ENCODE results near the gene GNAI3. TPM values are rescaled to one million over a fixed set of nuclear protein-coding genes. Genes with fewer than 3 reads are reported as not detected.

Gene GNAI3
- total RNA-seq, 1 experiment from 2014 or later = 9.9 TPM

GRCh38 chr1:109616391-109616790 is 68.0 kb downstream of the GNAI3 start:
- Histone ChIP-seq H3K56ac (ENCODE audit: insufficient read length, low read depth, low read length) (no peak overlapping the region), H3K4me1 (ENCODE audit: insufficient read depth, low read length) (no peaks in the 10 kb centered on the region; the same call in 1 of the 2 replicates), H3K9me3 (ENCODE audit: control insufficient read depth, low read depth, low read length) (no peaks in the 10 kb centered on the region), H2BK15ac (ENCODE audit: low read depth, low read length) (no peak overlapping the region), H3K4me2 (ENCODE audit: insufficient read depth, insufficient read length, low read length) (no peak overlapping the region), H2BK120ac (ENCODE audit: low read depth, low read length, poor library complexity, severe bottlenecking) (no peak overlapping the region), H3K9ac (ENCODE audit: extremely low read depth, insufficient read length, low read length) (no peak overlapping the region), H2BK20ac (ENCODE audit: low read depth, low read length, poor library complexity, severe bottlenecking) (no peak overlapping the region), H4K5ac (ENCODE audit: insufficient read length, low read depth, low read length) (no peak overlapping the region), H4K20me1 (ENCODE audit: control insufficient read depth, insufficient read depth, insufficient read length) (peaks cover 1% of the 10 kb centered on the region), H3T11ph (ENCODE audit: low read length) (no peak overlapping the region), H4K91ac (ENCODE audit: insufficient read length, low read depth, low read length) (no peak overlapping the region), H2AFZ (ENCODE audit: low read length) (no peak overlapping the region), H3K14ac (ENCODE audit: insufficient read depth, low read length) (no peak overlapping the region), H3K27me3 (ENCODE audit: insufficient read depth, low read length) (no peaks in the 10 kb centered on the region), H3K27ac (ENCODE audit: insufficient read length, low read depth, low read length) (no peak overlapping the region), H3K79me2 (ENCODE audit: insufficient read depth, low read length) (peaks cover under 1% of the 10 kb centered on the region; the same call in 1 of the 2 replicates), H3K79me1 (ENCODE audit: insufficient read depth, low read depth, low read length, poor library complexity, severe bottlenecking) (no peaks in the 10 kb centered on the region), H3K4ac (ENCODE audit: low read depth, low read length) (no peak overlapping the region), H3K23ac (ENCODE audit: insufficient read length, low read depth, low read length) (no peak overlapping the region), H2AK5ac (ENCODE audit: insufficient read length, low read length) (no peak overlapping the region), H3K18ac (ENCODE audit: insufficient read length, low read depth, low read length) (no peak overlapping the region), H2BK5ac (ENCODE audit: insufficient read length, low read length) (no peak overlapping the region), H4K8ac (replicated peaks; ENCODE audit: insufficient read length, low read depth, low read length) (no peak overlapping the region), H3K23me2 (ENCODE audit: insufficient read length, low read depth, low read length, poor library complexity, severe bottlenecking) (peaks cover 12% of the 10 kb centered on the region), H2BK12ac (ENCODE audit: insufficient read length, low read depth, low read length) (no peak overlapping the region)
- Mint-ChIP-seq H3K27me3 (ENCODE audit: low read depth) (no peaks in the 10 kb centered on the region), H3K36me3 (ENCODE audit: insufficient read depth in 1 of 3, low read depth in 3 of 3) (no peaks in the 10 kb centered on the region), H3K4me1 (peaks cover 39 to 41% of the 10 kb centered on the region in 2 experiments), H3K4me3 (no peak overlapping the region; a peak in 1 of 5 replicates), H3K27ac (peak overlapping the region; percentile 4 to 93 (median 68); a peak in 3 of 7 replicates), H3K9me3 (no peaks in the 10 kb centered on the region)
- no CpG with 5 or more reads among the region's 3 CpGs for WGBS (ENCODE audit: extremely low coverage, insufficient read length, low lambda C conversion rate)
- no peak for TF ChIP-seq CTCF (conservative IDR thresholded peaks at IDR 0.05)
- DNase-seq = no peak

All from H9 (cell line).